GM19023 (cell line): ENCODE results near the gene KLHDC10.
"Not testable (repeated sequence)": the region's sequence is repeated elsewhere in the genome, so short reads cannot be mapped to it uniquely, and the experiment has no call there.

Experiments
- ATAC-seq: cut with Tn5 transposase; IDR thresholded peaks from one replicate; pipeline ENCODE4 v1.9.1; 2021; ENCODE audit warnings: mild to moderate bottlenecking, moderate library complexity; ENCODE audit not compliant: unreplicated experiment

Gene KLHDC10

DNA sequence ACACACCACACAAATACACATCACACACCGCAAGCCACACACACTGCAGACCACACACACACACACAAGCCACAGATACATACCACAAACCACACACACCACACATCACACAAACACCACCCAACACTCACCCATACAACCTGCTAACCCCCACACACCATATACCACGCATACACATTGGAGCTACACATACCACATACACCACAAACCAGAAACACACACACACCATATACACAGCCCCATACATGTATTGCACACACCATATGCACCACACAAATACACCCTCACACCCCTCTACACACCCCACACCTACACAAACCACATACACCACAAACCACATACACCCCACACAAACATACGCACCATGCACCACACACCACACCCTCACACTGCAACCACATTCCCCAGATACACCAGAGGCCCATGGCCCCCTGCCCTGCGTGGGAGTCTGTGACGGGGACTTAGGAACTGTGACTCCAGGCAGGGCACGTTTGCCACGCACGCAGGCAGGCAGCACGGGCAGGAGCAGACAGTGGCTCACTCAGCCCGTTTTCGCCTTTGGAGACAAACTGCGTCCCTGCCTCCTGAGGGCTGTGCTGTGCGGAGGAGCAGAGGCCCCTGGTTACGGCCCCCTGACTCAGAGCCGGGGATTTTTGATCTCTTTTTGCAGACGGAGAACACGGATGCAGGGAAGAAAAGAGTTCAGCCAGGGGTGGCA lies 82.3 kb downstream of the KLHDC10 start:
- no peak for ATAC-seq

DNA sequence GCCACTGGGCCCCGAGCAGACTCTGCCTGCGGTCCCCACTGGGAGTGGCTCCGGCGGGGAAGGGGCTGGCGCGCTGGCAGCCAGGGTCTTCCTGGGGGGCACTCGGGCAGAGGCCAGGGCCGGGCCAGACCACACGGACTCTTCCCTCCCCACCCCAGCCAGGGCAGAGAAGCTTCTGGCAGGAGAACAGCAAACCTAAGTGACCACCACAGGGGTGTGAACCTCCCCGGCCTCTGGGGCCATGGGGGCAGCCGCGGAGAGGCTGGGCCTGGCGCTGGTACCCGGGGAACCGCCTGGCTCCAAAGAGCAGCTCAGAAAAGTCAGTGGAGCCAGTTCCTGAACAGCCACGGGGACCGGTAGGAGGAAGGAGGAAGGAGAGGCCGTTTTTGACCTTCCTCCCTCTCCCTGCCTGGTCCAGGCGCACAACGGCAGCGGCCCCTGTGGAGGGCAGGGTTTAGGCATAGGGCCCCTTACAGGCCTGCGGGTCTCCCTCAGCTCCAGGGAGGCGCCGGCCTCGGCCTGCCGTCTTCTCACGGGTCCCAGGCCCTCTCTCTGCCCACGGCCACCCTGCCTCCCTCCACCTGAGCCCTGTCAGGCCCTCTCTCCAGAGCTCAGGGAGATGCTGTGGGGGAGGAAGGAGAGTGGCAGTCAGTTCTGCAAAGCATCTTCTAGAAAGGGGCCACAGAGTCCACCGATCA lies 83.0 kb downstream of the KLHDC10 start:
- no peak for ATAC-seq

DNA sequence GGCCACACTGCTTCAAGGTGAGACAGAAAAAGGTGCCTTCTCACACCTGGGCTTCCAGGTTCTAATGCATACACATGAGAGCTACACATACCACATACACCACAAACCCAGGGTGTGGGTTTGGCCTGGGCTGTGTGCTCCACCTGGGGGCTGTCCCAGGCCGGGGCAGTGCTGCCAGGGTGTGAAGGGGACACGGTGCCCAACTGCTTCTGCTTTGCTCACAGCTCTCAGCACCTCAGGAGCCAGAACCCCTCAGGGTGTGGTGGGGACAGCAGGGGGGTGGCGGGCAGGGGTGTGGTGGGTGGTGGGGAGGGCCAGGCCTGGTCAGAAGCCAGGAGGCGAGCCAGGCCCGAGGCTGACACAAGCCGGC lies 83.8 kb downstream of the KLHDC10 start:
- ATAC-seq = no peak

DNA sequence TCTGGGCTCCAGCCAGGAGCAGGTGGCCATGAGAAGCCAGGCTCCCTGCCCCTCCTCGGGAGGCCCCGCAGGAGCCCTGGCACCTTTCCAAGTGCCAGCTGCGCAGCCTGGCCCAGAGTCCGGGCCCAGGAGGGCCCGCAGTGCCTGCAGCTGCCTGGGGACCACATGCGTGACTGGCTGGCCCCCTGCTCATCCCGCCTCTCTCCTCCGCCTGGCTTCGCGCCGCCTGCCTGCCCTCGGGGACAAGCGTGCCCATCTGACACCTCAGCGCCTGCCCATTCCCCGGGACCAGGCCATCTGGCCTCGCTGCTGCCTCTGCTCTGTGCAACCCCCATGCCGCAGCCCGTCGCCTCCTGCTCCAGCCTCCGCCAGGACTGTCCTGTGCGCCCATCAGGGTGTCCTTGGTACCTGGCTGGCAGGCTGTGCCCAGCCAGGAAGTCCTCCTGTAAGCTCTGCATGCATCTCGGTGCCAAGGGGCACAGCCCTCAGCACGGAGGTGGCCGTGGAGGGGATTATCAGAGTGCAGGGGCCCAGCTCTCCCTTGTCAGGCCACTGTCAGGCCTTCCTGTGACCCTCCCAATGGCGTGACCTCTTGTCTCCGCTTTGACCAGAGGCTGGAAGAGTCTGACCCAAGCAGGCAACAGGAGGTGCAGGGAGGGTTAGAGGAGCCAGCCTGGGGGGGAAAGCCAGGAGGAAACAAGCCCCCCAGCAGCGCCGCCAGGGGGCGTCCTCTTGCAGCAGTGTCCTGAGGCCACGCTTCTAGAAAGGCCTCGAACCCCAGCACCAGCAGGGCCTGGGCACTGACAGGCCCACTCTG lies 84.4 kb downstream of the KLHDC10 start:
- no peak for ATAC-seq

DNA sequence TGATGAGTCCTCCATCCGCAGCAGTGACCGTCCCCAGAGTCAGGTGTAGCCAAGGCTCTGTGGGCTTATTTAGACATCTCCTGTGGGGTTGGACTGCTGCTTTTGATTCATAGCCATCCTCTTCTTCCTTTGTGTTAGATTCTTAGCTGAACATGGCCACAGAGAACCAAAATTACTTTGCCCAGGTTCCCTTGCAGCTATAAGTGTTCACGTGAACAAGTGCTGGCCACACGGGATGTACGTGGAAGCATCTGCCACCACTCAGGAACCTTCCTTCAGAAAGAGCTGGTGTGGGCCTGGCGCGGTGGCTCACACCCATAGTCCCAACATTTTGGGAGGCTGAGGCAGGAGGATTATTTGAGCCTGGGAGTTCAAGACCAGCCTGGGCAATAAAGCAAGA lies 85.8 kb downstream of the KLHDC10 start:
- no peak for ATAC-seq

DNA sequence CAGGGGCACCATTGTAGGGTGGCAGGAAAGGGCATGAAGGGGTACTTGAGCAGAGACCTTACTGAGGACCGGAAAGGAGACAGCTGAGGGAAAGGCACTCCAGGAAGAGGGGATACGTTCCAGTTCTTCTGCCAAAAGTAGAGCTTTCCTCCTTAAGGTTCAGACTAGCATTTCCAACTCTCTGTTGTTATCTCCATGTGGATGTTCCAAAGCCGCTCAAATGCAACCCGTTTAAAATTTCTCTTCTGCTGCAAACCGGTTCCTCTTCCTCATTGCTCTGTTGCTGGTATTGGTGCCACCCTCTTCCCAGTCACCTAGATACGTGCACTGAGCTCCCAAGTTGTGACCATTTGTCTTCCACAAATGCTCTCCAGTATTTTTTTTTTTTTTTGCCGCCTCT lies 87.4 kb downstream of the KLHDC10 start:
- ATAC-seq = no peak

DNA sequence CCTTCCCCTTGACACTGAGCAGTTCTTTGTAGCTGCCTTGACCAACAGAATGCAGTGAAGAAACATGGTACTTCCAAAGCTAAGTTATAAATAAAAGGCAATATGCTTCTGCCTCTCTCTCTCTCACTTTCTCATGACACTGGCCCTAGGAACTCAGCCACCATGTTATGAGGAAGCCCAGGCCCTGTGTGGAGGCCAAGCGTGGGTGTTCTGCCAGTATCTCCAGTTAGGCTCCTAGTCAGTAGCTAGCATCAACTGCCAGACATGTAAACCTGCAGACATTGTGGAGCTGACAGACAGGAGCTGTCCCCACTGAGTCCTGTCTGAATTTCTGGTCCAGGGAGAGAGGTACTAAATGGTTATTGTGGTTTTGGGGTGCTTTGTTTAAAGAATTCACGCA lies 89.7 kb downstream of the KLHDC10 start:
- ATAC-seq = no peak

DNA sequence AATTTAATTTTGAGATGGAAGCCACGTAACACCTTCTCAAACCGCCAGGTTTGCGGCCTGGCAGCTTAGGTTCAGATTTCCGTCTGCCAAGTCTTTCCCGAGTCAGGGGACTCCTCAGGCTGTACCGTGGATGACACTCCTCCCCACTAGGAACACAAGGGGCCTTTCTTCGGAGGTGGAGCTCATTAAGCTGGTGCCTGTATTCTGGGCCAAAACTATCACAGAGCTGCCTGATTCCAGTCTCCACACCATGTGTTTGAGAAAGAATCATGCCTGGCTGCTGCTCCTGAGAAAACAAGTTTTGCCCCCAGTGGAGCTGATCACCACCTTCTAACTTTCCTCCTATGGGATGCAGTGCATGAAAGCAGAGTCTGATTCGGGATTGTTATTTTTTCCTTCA lies 90.1 kb downstream of the KLHDC10 start:
- ATAC-seq = no peak

DNA sequence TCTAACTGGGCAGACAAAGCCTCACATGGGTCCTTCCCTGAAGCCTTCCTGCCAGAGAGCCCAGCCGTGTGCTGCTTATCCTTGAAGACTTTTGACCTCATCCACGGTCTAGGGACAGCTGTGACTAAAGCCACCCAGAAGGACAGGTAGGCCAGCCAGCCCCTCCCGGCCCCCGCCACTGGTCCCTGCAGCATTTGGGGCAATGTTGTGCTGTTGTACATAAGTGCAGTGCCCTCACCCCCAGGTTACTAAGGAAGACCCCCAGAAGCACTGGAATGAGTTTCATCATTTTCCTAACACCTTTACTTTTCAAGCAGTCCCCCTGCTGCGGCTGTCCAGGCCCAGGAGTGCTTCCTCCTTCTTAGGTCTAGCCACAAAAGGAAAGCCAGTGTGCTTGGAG lies 91.9 kb downstream of the KLHDC10 start:
- no peak for ATAC-seq

DNA sequence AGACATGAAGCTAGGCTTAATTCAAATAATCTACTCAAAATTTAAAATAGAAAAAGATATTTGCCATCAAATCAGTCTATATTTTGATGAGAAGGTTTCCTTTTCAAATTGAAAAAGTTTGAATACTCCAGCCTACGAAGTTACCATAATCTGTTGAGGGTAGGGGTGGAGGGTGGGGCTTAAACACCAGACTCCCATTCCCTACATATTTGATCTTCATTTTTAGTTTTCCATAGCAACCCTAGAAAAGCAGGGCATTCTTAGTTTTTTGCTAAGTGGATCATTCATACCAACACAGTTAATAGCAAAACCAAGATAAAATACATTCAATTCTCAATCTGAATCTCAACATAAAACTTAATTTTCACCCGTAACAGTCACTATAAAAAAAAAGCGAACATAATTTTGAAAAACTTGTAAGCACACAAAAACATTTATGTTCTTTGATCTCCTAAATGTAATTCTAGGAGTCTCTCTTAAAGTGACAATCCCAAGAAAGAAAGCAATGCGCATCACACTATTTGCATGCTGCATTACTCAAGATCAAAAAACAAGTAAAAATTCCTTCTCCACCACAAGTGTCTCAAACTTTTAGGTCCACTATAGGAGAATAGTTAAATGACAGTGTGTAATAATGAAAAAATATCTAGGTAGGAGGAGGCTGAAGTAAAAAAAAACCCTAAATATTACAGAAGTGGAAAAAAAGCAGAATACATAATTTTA lies 104.1 kb downstream of the KLHDC10 start:
- no peak for ATAC-seq

DNA sequence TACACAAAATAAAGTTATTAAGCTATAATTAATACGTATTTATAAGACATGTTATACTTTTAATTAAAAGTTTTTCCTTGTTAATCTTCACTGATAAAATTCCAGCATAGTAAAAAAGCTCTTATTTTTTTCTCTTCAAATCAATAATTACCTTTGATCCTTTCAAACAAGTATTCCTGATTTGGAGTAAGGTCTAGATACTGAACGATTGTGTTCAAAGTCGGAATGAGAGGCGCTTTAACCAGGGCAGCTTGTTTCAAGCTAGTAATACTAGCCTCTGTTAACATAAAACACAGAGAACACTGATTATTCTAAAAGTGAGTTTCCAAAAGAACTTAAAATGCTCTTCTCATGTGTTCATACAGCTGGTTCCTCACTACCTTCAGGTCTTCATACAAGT lies 107.9 kb downstream of the KLHDC10 start:
- ATAC-seq = no peak

DNA sequence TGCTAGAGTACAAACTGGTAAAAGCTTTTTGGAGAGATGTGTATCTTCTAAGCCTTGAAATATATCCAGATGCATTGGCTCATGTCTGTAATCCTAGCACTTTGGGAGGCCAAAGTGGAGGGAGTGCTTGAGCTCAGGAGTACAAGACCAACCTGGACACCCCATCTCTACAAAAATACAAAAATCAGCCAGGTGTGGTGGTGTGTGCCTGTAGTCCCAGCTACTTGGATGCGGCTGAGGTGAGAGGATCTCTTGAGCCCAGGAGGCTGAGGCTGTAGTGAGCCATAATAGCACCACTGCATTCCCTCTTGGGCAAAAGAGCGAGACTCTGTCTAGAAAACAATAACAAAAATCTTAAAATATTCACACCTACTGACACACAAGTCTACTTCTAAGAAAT lies 109.3 kb downstream of the KLHDC10 start:
- no peak for ATAC-seq

DNA sequence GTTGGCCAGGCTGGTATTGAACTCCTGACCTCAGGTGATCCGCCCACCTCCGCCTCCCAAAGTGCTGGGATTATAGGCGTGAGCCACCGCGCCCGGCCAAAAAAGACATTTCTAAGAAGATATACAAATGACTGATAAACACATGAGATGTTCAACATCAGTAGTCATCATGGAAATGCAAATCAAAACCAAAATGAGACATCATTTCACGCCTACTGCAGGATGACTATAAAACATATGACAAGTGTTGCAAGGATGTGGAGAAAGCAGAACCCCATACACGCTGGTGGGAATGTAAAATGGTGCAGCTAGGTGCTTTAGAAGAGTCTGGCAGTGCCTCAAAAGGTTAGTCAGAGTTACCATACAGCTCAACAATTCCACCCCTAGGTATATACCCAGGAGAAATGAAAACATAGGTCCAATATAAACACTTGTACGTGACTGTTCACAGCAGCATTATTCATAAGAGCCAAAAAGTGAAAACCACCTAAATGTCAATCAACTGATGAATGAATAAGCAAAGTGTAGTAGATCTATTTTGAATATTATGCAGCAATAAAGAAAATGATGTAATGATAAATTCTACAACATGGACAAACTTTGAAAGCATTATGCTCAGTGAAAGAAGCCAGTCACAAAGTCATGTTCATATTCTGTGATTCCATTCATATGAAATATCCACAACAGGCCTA lies 110.4 kb downstream of the KLHDC10 start:
- ATAC-seq = no peak

DNA sequence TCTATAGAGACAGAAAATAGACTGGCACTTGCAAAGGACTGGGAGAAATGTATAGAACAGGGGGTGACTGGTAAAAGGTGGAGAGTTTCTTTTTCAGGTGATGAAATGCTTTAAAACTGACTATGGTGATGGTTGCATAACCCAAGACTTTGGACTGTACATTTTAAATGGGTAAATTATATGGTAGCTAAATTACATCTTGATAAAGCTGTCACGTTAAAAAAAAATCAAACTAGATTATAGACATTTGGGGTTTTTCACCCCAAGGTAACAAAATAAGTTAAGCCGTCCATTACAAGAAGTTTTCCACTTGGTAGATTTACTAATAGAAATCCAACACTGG lies 110.9 kb downstream of the KLHDC10 start:
- ATAC-seq = no peak

DNA sequence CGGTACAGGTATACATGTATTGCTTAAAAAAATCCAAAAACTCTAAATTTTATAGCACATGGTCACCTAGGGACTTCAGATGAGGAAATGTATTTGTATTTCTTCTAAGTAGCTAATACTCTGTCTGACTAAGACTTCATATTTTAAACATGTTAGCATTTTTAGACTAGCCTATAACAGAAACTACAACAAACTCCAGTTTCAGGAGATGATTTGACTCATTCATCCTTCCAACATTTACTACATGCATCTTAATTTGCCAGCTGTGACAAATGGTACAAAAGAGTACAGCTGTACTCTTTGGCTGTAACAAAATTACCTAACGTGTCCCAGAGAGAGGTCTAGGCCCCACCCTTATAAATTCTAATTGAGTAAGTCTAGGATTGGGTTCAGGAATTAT lies 112.7 kb downstream of the KLHDC10 start:
- peak; percentile 73 for ATAC-seq

DNA sequence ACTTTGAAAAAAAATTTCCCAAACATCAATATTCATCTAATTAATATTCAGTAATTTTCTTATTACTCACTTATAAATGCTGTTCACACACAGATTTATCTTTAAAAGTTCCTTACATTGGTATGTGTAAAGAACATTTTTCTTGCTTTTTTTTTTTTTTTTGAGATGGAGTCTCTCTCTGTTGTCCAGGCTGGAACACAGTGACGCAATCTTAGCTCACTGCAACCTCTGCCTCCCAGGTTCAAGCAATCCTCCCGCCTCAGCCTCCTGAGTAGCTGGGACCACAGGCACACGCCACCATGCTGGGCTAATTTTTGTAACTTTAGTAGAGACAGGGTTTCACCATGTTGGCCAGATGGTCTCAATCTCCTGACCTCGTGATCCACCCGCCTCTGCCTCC lies 114.0 kb downstream of the KLHDC10 start:
- not testable (repeated sequence) for ATAC-seq
